GM12865 (cell line): ENCODE data around the gene LCNL1.

Experiments used
- DNase-seq: peaks from one replicate; pipeline ENCODE4 v3.0.0; 2010; ENCODE audit warnings: low read depth
- H3K4me3 ChIP-seq: 2 replicates; pipeline ENCODE4 v1.5.1; 2011; ENCODE audit warnings: mild to moderate bottlenecking, low read depth, low read length, control low read depth
- TF ChIP-seq, protein P1 (sequence below): IDR thresholded peaks from 2 replicates; pipeline ENCODE4 v1.5.1; 2011; ENCODE audit warnings: low read length, control low read depth, low read depth, inconsistent platforms; ENCODE audit not compliant: insufficient read depth; ENCODE audit errors: missing control alignments

The LCNL1 gene

DNA sequence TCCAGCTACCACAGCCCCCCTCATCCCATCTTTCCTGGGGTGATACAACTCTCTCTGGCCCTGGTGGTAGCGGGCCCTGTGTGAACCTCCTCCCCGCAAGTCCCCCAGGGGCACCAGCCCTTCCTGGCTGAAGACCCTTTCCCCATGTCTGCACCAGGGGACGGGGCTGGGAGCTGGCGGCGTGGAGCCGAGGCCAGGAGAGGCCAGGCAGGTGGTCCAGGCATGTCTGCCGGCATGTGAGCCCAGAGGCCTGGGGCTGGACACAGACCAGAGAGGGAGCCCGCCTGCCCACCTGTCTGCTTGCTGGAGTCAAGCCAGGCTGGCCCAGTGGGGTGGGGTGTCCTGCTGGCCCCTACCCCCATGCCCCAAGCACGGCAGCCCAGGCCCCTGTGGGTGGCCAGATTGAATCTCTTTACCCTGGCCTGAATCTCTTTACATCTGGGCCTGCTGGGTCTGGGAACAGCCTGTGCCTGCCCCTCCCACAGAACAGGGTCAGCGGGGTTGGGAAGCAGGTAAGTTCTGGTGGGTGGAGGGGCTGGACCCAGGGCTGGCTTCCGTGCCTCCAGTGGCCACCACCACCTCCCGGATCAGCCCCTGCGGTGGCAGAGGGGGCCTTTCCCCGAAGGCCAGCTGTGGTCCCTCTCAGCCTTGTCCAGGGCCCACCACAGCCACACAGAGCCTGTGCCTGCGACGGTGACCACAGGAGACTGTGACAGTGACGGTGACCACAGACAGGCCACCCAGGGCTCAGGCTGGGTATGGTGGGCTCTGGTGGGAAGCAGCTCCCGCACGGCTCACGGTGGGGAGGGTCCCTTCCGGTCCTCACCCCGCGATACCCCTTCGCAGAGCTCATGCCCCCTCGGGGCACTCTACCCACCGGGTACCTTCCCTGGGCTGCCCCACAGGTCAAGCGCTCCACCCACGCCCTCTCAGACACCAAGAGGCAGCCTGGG, 23.6 kb upstream of the LCNL1 start:
- H3K4me3 ChIP-seq = no peak overlapping the region
- TF ChIP-seq, protein P1, sequence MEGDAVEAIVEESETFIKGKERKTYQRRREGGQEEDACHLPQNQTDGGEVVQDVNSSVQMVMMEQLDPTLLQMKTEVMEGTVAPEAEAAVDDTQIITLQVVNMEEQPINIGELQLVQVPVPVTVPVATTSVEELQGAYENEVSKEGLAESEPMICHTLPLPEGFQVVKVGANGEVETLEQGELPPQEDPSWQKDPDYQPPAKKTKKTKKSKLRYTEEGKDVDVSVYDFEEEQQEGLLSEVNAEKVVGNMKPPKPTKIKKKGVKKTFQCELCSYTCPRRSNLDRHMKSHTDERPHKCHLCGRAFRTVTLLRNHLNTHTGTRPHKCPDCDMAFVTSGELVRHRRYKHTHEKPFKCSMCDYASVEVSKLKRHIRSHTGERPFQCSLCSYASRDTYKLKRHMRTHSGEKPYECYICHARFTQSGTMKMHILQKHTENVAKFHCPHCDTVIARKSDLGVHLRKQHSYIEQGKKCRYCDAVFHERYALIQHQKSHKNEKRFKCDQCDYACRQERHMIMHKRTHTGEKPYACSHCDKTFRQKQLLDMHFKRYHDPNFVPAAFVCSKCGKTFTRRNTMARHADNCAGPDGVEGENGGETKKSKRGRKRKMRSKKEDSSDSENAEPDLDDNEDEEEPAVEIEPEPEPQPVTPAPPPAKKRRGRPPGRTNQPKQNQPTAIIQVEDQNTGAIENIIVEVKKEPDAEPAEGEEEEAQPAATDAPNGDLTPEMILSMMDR = no peak
- no peak for DNase-seq

DNA sequence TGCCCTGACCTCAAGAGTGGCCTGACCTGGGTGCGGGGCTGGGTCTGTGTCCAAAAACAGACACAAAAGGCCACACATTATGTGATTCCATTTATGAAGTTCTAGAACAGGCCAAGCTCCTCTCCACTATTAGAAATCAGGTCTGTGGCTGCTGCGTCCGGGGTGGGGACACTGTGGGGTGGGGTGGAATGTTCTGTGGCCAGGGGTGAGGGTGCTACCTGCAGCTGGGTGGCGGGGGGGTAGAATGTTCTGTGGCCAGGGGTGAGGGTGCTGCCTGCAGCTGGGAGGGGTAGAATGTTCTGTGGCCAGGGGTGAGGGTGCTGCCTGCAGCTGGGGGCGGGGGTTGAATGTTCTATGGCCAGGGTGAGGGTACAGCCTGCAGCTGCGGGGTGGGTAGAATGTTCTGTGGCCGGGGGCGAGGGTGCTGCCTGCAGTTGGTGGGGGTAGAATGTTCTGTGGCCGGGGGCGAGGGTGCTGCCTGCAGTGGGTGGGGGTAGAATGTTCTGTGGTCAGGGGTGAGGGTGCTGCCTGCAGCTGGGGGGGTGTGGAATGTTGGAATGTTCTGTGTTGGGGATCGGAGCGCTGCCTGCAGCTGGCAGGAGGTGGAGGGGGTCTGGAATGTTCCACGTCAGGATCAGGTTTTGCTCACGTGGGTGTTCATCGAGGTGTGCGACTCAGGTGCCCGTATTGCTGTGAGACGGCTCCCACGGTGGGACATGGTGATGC, 22.4 kb upstream of the LCNL1 start:
- TF ChIP-seq, protein P1 = no peak
- no peak overlapping the region for H3K4me3 ChIP-seq
- DNase-seq = no peak

DNA sequence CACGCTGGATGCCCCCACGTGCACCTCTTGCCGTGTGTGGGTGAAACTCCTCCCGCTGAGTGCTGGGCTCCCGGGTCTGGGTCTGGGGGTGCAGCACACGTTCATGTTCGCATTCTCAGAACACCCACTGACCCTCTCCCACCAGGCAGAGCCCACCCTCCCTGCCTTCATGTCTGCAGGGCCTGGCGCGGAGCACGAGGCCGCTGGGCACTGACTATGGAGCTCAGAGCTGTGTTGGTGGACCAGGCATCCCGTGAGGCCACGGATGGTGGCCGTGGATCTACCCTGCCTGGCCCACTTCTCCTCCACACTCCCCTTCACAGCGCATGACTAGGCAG, 21.9 kb upstream of the LCNL1 start:
- no peak for DNase-seq
- TF ChIP-seq, protein P1 = no peak

GRCh38 chr9:136961279-136962065, 21.3 kb upstream of the LCNL1 start:
- TF ChIP-seq, protein P1 = no peak
- DNase-seq = no peak
- no peak overlapping the region for H3K4me3 ChIP-seq

More for the DNA sequence above, 21.9 kb upstream of the LCNL1 start:
- no peak overlapping the region for H3K4me3 ChIP-seq

DNA sequence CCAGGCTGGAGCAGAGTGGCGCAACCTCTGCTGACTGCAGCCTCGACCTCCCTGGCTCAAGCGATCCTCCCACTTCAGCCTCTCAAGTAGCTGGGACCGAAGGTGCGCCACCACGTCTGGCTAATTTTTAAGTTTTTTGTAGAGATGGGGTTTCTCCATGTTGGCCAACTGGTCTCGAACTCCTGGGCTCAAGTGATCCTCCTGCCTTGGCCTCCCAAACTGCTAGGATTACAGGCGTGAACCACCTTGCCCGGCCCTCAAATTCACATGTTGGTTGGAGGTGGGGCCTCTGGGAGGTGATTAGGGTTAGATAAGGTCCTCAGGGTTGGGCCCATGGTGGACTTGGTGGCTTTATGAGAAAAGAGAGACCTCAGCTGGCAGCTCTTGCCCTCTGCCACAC, 20.6 kb upstream of the LCNL1 start:
- H3K4me3 ChIP-seq = no peak overlapping the region
- no peak for DNase-seq

GRCh38 chr9:136962701-136963248, 20.0 kb upstream of the LCNL1 start:
- no peak overlapping the region for H3K4me3 ChIP-seq
- TF ChIP-seq, protein P1 = no peak

More for the DNA sequence above, 20.6 kb upstream of the LCNL1 start:
- TF ChIP-seq, protein P1 = no peak

More at GRCh38 chr9:136962701-136963248, 20.0 kb upstream of the LCNL1 start:
- DNase-seq = no peak
